Right kidney (tissue), 1 donor: Measurements from ENCODE around the gene TMCC2.
A peak's percentile ranks its signal among the peaks of the same experiment; 100 is the strongest.
"Not testable (repeated sequence)": the region's sequence is repeated elsewhere in the genome, so short reads cannot be mapped to it uniquely, and the experiment has no call there.

Experiments
- DNase-seq: peaks from one replicate; pipeline ENCODE4 v3.0.0-alpha.2; 2016

Gene TMCC2

GRCh38 chr1:205214756-205215155 lies 13.0 kb upstream of the TMCC2 start:
- DNase-seq, result no peak

- DNase-seq, result no peak
Observed at GRCh38 chr1:205216588-205216987, 11.2 kb upstream of the TMCC2 start.

- DNase-seq, result no peak
Observed at GRCh38 chr1:205217418-205217817, 10.3 kb upstream of the TMCC2 start.

- DNase-seq, result no peak
Observed at GRCh38 chr1:205220421-205220820, 7.3 kb upstream of the TMCC2 start.

GRCh38 chr1:205224736-205225135 lies 3.0 kb upstream of the TMCC2 start:
- no peak for DNase-seq

GRCh38 chr1:205225901-205226765 lies 1.6 kb upstream of the TMCC2 start:
- DNase-seq, result no peak

GRCh38 chr1:205226868-205227583 lies 720 bp upstream of the TMCC2 start:
- DNase-seq, result peak; percentile 24

- DNase-seq, result peak; percentile 77
Observed at GRCh38 chr1:205228093-205228521, 361 bp downstream of the TMCC2 start.

GRCh38 chr1:205229399-205229871 lies 1.7 kb downstream of the TMCC2 start:
- DNase-seq, result peak; percentile 31

GRCh38 chr1:205229916-205230700 lies 2.4 kb downstream of the TMCC2 start:
- DNase-seq, result no peak

- no peak for DNase-seq
Observed at GRCh38 chr1:205230982-205231381, 3.2 kb downstream of the TMCC2 start.

GRCh38 chr1:205232127-205232820 lies 4.5 kb downstream of the TMCC2 start:
- no peak for DNase-seq

- DNase-seq, result no peak
Observed at GRCh38 chr1:205232945-205233397, 5.2 kb downstream of the TMCC2 start.

GRCh38 chr1:205233986-205234385 lies 6.2 kb downstream of the TMCC2 start:
- DNase-seq, result not testable (repeated sequence)

- no peak for DNase-seq
Observed at GRCh38 chr1:205235951-205236350, 8.2 kb downstream of the TMCC2 start.

GRCh38 chr1:205236526-205236925 lies 8.8 kb downstream of the TMCC2 start:
- no peak for DNase-seq

- no peak for DNase-seq
Observed at GRCh38 chr1:205236951-205237475, 9.3 kb downstream of the TMCC2 start.

- DNase-seq, result no peak
Observed at GRCh38 chr1:205237526-205238484, 10.1 kb downstream of the TMCC2 start.

- DNase-seq, result no peak
Observed at GRCh38 chr1:205239078-205239477, 11.3 kb downstream of the TMCC2 start.

GRCh38 chr1:205240118-205240517 lies 12.4 kb downstream of the TMCC2 start:
- DNase-seq, result no peak
